DMS79 treated with DMSO at 0.1 percent for 48 hours (cell line): ENCODE results near the gene VMAC.

Experiments used
- DNase-seq: peaks from one replicate; lab custom pipeline; 2025; lab: John Stamatoyannopoulos, UW

Gene VMAC

GRCh38 chr19:5905114-5905778, 574 bp downstream of the VMAC start:
- DNase-seq: no peak

- no peak for DNase-seq
These were observed 2.6 kb downstream of the VMAC start for GRCh38 chr19:5907241-5907640.

GRCh38 chr19:5908773-5909442, 4.2 kb downstream of the VMAC start:
- no peak for DNase-seq

DNA sequence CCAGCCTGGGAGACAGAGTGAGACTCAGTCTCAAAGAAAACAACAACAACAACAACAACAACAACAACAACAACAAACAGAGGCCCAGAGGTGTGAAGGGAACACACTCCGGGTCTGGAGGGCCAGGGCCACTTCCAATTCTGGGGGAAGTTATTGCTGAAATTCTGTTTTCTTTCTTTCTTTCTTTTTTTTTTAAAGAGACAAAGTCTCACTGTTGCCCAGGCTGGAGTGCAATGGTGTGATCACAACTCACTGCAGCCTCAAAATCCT, 5.9 kb downstream of the VMAC start:
- no peak for DNase-seq

GRCh38 chr19:5911366-5911765, 6.7 kb downstream of the VMAC start:
- DNase-seq: no peak

GRCh38 chr19:5913739-5914357, 9.2 kb downstream of the VMAC start, which contains the start of gene CAPS:
Gene CAPS, plus strand, starts transcription at chr19:5914254. Its CDS starts 153 bp downstream, at chr19:5914407.
- no peak for DNase-seq

DNA sequence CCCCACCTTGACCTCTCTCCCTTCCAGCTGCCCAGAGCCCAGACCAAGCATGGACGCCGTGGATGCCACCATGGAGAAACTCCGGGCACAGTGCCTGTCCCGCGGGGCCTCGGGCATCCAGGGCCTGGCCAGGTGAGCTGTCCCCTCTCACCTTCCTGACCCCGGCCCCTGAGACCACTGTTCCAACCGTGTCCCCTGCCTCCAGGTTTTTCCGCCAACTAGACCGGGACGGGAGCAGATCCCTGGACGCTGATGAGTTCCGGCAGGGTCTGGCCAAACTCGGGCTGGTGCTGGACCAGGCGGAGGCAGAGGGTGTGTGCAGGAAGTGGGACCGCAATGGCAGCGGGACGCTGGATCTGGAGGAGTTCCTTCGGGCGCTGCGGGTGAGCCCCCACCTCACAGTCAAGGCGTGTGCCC, 9.7 kb downstream of the VMAC start:
- DNase-seq: no peak

GRCh38 chr19:5914946-5915781, 10.5 kb downstream of the VMAC start:
- no peak for DNase-seq

DNA sequence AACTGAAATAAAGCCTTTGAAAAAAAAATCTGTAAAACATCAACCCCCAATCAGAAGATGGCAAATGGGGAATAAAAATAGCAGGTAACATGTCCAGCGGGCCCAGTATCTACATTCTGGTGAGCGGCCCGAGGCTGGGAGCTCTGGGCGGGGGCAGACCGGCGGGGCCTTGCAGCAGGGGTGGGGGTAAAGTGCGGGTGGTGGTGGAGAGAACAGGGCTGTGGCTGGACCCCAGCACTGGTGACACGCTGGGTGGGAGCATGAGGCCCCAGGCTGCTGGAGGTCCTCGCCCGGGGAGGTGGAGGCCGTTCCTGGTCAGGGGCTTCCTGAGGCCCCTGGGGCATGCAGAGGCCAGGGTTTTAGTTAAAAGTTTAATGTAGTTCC, 11.1 kb downstream of the VMAC start:
- no peak for DNase-seq

GRCh38 chr19:5916181-5916708, 11.6 kb downstream of the VMAC start:
- no peak for DNase-seq

DNA sequence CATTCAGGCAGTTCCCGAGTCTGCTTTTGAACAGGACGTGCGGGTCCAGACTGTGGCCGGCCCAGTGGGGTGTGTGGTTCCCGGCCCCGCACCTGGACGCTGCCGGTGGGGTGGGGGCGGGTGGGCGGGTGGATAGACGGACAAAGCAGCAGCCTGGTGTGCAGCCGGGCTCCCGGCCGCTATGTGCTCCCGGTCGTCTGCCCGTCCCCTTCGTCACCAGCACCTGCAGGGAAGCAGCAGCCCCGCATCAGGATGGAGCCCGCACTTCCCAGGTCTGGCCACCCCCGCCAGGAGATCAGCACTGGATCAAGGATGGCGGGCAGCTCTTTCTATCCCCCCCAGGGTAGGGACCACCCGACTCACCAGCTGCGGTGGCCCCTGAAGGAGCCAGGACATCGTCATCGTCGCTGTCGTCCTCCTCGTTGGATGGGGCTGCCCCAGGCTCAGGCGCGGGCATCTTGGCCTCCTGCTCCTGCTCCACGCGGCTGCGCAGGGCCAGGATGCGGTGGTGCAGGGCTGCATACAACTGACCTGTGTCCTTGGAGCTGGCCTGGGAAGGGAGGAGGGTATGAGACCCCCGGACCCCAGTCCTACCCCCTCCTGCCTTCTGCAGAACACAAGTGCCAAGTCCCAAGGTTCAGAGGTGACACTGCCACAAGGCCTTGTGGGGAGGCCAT, 12.9 kb downstream of the VMAC start:
- no peak for DNase-seq

DNA sequence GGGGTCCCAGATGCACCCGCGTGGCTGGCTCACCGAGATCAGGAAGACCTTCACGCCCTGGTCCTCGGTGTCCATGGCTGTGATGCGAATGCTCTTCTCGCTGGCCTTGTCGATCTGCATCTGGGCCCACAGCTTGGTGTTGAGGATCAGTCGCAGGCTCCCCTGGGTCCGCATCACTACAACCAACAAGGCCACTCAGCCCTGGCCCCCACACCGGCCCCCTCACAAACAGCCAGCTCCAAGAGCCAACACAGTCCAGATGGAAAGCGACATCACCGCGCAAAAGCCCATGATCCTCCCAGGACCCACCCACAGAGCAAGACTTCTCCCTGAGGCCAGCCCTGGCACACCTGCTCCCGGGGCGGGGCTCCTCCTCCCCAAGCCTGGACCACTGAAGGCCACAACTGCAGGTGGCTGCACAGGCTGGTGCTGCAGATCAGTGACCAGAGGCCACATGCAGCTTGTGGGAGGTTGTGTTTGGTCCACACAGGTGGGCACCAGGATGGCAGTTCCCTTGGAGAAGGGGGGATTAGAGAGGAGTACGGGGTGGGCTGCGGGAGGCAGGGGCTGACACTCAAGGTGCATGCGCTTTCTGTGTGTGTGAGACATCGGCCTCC, 13.9 kb downstream of the VMAC start:
- no peak for DNase-seq

GRCh38 chr19:5921516-5922160, 17.0 kb downstream of the VMAC start:
- DNase-seq: no peak

DNA sequence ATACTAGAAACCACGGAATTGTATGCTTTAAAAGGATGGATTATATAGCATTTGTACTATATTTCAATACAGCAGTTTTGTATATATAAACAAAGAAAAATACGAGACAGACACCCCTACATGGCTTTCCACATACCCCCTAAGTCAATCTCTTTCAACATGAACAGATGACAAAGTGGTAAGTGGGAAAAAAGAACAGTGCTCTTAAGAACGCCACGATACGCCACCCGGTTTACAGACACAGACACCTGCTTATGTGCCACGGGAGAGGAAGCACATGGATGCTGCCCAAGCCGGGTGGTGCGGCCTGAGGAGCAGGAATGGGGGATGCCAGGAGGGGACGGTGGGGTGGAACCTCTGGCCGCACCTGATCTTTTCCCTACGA, 17.5 kb downstream of the VMAC start:
- DNase-seq: no peak

GRCh38 chr19:5923356-5923755, 18.7 kb downstream of the VMAC start:
- no peak for DNase-seq

DNA sequence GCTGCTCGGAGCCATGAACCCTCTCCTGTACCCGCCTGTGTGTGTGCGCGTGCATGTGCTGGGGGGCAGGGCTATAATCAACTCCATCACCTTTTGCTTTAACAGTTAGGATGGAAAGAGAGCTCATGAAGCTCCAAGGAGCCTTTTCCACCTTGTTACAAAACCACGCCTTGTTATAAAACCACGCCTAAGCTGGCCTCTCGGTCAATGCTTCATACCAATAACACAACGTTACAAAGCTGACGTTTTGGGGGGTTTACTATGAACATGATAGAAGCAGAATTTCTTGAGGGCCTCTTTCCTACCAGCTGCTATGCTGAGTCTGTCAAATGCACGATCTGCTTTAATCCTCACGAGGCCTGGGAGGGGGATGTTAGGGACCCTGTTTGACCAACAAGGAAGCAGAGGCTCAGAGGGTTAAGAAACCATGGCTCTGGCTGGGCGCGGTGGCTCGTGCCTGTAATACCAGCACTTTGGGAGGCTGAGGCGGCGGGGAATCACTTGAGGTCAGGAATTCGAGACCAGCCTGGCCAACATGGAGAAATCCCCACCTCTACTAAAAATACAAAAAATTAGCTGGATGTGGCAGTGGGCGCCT, 21.3 kb downstream of the VMAC start:
- no peak for DNase-seq

DNA sequence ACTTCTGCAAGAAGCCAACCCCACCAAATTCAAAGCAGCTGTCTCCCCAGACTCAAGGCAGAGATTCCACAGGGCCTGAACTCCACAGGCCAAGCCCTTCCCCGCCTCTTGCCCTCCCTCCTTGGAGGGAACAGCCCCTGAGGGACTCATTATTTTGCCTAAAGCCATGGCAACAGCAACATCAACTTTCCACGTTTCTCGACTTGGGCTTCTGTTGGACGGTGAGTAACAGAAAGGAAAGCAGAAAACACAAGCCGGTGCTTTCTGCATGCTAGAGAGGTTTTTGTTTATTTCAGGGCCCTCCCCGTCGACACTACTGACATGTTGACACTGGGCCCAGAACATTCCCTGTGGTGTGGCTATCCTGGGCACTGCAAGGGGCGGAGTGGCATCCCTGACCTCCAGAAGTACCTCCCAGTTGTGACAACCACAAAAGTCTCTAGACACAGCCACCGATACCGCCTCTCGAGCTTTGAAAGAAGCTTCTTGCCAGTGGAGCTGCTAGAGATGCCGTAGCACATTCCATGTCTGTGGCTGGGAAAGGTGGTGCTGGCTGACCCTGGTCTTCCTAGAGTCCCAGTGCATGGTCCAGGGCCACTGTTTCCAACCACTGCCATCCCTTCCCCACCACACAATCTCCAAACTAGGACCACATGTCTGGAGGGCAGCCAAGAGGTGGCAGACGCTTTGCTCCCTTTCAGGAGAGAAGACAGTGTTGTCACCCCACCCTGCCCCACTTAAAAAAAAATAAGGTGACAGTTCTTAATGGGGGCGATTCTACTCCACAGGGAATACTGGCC, 22.2 kb downstream of the VMAC start:
- DNase-seq: no peak

- DNase-seq: no peak
These were observed 22.8 kb downstream of the VMAC start for GRCh38 chr19:5927441-5927821.

DNA sequence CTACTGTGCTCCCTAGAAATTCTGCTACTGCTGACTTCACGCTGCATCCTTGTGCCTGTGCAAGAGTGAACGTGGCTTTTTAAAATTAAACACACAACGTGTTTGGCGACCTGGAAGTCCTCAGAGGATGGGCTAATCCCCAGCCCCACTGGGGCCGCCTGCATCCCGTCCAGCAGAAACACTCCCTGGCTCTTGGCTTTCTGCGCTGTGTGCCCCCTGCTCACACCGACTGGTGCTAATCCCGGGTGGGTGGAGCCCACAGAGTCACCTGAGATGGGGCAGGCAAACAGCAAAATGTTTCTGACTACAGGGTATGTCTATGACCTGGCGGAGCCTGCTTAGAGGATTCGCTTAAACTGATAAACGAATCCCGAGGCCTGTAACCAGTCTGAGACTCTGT, 24.5 kb downstream of the VMAC start:
- DNase-seq: no peak

DNA sequence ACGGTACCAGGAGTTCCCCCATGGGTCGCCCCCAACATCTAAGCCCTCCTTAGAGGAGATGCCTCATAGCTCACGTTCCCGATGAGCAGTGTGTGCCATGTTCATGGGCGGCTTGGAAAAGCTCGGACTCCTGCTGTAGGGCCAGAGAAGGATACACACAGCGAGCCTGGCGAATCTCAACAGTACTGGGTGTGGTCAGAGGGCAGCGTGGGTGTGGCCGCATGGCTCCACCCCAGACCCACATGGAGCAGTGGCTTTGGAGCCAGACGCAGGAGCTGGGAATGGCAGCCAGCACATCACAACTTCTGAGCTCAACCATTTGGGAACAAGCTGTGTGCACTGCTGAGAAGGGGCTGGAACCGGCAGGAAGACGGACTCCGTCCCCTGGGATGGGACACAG, 25.0 kb downstream of the VMAC start:
- DNase-seq: no peak
